Effector CD8-positive, alpha-beta T cell (primary cell): Measurements from ENCODE around the gene PPM1F.
"Not testable (repeated sequence)": the region's sequence is repeated elsewhere in the genome, so short reads cannot be mapped to it uniquely, and the experiment has no call there.

Source experiments
- DNase-seq: peaks from one replicate; lab custom pipeline; 2025; lab: John Stamatoyannopoulos, UW

PPM1F gene

GRCh38 chr22:21921184-21921721 lies 31.4 kb downstream of the PPM1F start:
- DNase-seq, result no peak

GRCh38 chr22:21920341-21921183 lies 32.1 kb downstream of the PPM1F start:
- DNase-seq, result no peak

- no peak for DNase-seq
These were observed 32.9 kb downstream of the PPM1F start for GRCh38 chr22:21919526-21920307.

- no peak for DNase-seq
These were observed 34.0 kb downstream of the PPM1F start for GRCh38 chr22:21918466-21919185.

GRCh38 chr22:21917959-21918261 lies 34.7 kb downstream of the PPM1F start:
- no peak for DNase-seq

GRCh38 chr22:21917181-21917958 lies 35.3 kb downstream of the PPM1F start:
- no peak for DNase-seq

- DNase-seq, result no peak
These were observed 36.2 kb downstream of the PPM1F start for GRCh38 chr22:21916309-21916918.

GRCh38 chr22:21915624-21916308 lies 36.9 kb downstream of the PPM1F start:
- DNase-seq, result no peak

GRCh38 chr22:21914033-21914642 lies 38.5 kb downstream of the PPM1F start:
- DNase-seq, result not testable (repeated sequence)

GRCh38 chr22:21910367-21910766 lies 42.3 kb downstream of the PPM1F start:
- DNase-seq, result not testable (repeated sequence)

GRCh38 chr22:21909871-21910270 lies 42.8 kb downstream of the PPM1F start:
- DNase-seq, result no peak

- no peak for DNase-seq
These were observed 44.8 kb downstream of the PPM1F start for GRCh38 chr22:21907638-21908522.

GRCh38 chr22:21905234-21905633 lies 47.4 kb downstream of the PPM1F start:
- DNase-seq, result not testable (repeated sequence)

GRCh38 chr22:21904250-21904789 lies 48.3 kb downstream of the PPM1F start:
- no peak for DNase-seq

GRCh38 chr22:21903283-21903682 lies 49.4 kb downstream of the PPM1F start:
- DNase-seq, result no peak

GRCh38 chr22:21902296-21903087 lies 50.2 kb downstream of the PPM1F start:
- DNase-seq, result no peak

GRCh38 chr22:21898354-21898896 lies 54.2 kb downstream of the PPM1F start:
- DNase-seq, result no peak
